ENCODE data around the gene FPGS.

The FPGS gene

DNA sequence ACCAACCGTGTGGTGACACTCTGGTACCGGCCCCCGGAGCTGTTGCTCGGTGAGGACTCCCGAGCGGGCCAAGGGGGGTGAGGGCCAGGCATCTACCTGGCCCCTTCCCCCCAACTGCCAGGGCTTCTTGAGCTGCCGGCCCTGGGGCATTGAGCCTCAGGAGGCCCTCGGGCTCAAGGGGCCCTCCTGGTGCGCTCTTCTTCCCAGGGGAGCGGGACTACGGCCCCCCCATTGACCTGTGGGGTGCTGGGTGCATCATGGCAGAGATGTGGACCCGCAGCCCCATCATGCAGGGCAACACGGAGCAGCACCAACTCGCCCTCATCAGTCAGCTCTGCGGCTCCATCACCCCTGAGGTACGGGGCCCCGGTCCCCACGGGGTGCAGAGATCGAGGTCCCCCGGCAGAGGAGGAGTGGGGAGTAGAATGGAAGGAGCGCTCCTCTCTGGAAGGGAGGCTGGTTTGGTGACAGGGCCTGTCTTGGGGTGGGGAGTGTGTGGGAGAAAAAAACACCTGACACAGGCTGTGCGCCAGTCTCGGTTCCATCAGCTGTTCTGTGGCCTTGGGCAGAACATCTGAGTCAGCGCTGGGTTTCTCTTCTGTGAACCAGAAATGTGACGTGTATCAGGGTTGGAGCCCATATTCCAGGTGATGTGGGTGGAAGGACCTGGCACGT is 14.2 kb upstream of the FPGS start:
- TF ChIP-seq, protein P1, sequence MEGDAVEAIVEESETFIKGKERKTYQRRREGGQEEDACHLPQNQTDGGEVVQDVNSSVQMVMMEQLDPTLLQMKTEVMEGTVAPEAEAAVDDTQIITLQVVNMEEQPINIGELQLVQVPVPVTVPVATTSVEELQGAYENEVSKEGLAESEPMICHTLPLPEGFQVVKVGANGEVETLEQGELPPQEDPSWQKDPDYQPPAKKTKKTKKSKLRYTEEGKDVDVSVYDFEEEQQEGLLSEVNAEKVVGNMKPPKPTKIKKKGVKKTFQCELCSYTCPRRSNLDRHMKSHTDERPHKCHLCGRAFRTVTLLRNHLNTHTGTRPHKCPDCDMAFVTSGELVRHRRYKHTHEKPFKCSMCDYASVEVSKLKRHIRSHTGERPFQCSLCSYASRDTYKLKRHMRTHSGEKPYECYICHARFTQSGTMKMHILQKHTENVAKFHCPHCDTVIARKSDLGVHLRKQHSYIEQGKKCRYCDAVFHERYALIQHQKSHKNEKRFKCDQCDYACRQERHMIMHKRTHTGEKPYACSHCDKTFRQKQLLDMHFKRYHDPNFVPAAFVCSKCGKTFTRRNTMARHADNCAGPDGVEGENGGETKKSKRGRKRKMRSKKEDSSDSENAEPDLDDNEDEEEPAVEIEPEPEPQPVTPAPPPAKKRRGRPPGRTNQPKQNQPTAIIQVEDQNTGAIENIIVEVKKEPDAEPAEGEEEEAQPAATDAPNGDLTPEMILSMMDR (IDR thresholded peaks at IDR 0.05): no peak

DNA sequence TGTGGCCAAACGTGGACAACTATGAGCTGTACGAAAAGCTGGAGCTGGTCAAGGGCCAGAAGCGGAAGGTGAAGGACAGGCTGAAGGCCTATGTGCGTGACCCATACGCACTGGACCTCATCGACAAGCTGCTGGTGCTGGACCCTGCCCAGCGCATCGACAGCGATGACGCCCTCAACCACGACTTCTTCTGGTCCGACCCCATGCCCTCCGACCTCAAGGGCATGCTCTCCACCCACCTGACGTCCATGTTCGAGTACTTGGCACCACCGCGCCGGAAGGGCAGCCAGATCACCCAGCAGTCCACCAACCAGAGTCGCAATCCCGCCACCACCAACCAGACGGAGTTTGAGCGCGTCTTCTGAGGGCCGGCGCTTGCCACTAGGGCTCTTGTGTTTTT is 13.5 kb upstream of the FPGS start:
- TF ChIP-seq, protein P1 (IDR thresholded peaks at IDR 0.05): no peak

DNA sequence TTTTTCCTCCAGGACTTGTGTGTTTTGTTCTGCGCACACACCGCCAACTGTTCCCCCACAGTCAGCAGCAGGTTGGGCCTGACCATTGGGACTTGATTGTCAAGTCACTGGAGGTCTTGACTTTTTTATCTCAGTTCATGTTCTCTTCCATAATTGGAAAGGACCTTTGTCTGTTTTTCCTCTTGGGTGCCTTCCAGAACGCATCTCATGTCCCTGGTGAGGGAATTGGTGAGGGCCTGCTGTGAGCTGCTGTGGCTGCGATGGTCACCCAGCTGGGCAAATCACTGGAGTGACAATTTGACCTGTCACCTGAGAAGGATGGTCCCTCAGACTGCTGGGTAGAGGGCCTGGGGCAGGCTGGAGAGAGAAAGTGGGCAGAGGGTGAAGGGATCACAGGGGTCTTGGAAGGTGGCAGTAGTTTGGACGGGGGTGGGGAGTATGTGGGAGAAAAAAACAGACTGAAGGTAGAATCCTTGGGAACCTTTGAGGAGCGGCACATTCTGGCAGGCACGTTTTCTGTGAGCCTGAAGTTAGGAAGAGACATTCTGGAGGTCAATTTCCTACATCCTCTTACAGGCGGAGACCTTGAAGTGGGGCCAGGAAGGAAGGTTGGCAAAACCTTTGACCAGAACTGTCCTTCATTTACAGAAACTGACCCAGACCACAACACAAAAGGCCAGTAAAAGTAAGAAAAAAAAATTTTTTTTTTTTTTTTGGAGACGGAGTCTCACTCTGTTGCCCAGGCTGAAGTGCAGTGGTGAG is 12.4 kb upstream of the FPGS start:
- TF ChIP-seq, protein P1 (IDR thresholded peaks at IDR 0.05): no peak

DNA sequence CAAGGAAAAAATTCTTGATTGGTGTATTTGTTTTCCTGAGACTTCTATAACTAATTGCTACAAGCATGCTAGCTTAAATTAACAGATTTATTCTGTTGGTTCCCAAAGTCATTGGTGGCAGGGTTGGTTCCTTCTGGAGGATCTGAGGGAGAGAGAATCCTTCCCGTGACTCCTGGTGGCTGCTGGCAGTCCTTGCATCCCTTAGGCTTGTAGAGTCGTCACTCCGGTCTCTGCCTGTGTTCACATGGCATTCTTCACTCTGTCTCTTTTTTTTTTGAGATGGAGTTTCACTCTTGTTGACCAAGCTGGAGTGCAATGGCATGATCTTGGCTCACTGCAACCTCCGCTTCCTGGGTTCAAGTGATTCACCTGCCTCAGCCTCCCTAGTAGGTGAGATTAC is 11.6 kb upstream of the FPGS start:
- TF ChIP-seq, protein P1 (IDR thresholded peaks at IDR 0.05): no peak

DNA sequence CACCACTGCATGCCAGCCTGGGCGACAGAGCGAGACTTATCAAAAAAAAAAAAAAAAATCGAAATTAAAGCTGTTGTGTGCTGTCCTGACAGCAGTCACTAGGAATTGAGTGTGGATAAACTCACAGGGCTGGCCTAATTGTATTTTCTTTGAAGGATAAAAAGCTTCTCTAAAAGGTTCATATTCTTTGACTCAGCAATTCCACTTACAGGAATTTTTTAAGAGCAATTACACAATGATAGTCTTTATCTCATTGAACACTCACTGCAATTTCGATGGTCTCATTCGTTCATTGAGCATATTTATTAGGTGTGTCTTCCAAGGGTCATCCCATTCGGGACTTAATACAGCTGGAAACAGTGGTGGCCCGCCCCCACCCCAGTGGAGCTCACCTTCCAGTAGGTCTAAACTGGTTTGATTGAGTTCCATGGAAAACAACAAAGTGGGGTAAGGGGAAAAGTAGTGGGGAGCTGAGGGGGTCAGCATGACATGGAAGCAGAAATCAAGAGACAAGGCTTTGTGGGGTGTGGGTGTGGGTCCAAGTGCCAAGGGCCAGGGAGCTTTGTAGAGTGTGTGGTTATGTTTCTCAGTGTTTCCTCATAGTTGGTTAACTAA is 10.2 kb upstream of the FPGS start:
- TF ChIP-seq, protein P1 (IDR thresholded peaks at IDR 0.05): no peak

DNA sequence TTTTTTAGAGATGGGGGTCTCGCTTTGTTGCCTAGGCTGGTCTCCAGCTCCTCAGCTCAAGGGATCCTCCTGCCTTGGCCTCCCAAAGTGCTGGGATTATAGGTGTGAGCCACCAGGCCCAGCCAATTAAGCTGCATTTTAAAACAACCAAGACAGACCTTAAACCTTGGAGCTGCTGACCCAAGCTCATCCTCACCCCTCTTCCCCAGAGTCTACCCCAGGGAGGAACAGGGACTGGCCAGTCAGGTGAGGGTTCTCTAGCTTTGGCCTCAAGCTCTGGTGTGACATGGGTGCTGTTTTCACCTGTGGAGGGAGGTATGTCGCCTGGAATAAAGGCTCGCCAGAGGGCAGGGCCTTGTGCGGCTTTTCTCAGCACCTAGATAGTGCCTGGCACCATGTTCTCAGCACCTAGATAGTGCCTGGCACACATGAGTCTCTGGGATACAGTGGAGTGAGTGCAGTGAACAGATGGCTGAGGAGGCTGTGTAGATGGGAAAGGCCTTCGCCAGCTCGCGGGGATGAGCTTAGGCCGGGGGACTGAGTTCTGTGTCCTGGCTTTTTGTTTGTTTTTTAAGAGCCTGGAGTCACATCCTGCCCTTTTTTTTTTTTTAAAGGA is 9.5 kb upstream of the FPGS start:
- TF ChIP-seq, protein P1 (IDR thresholded peaks at IDR 0.05): no peak

DNA sequence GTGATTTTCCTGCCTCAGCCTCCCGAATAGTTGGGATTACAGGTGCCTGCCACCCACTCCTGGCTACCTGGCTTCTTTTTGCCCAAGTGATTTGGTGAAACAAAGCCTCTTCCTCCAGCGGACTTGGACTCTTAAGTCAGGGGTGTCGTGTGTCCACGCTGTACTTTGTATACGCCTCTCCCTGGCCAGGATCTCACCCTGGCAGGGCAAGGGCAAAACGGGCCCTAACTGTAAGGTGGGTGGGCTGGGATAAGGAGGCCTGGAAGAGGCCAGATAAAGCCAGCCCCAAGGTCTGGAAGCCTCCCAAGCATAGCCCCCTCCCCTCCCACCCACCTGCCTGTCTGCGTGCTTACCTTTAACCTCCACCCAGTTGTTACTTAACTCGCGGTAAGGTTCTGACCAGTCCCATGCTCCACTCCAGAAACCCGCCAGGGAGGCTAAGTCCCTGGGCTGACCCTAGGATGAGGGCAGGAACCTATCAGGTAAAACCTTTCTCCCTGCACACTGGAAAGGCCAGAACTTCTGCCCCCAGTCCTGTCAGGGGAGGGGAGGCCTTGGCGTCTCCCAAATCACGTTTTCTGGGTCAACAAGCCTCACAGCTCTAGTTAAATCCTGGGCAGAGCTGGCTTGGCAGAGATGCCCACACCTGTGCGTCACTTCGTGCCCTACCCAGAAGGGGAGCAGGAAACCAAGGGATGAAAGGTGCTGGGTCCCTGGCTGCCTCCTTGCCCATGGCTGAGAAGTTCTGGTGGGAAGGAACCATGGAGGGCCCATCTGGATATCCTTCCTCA is 8.5 kb upstream of the FPGS start:
- TF ChIP-seq, protein P1 (IDR thresholded peaks at IDR 0.05): no peak

Measured in LNCAP (cell line).